Endothelial cell (in vitro differentiated cells): ENCODE results near the gene GMCL1. TPM values are rescaled to one million over a fixed set of nuclear protein-coding genes. Genes with fewer than 3 reads are reported as not detected.

Experiments used
- DNase-seq: peaks from one replicate; pipeline ENCODE4 v3.0.0; 2021; ENCODE audit warnings: low spot score
- H3K27ac Mint-ChIP-seq: one replicate; pipeline ENCODE4 v1.8.0; 2021; ENCODE audit warnings: mixed read lengths, inconsistent platforms; ENCODE audit not compliant: unreplicated experiment
- H3K27me3 Mint-ChIP-seq: one replicate; pipeline ENCODE4 v1.8.0; 2021; ENCODE audit warnings: mild to moderate bottlenecking, moderate library complexity, mixed read lengths, inconsistent platforms; ENCODE audit not compliant: unreplicated experiment
- H3K36me3 Mint-ChIP-seq: one replicate; pipeline ENCODE4 v1.8.0; 2021; ENCODE audit warnings: mild to moderate bottlenecking, low read depth, mixed read lengths, inconsistent platforms; ENCODE audit not compliant: unreplicated experiment
- H3K4me1 Mint-ChIP-seq: one replicate; pipeline ENCODE4 v1.8.0; 2021; ENCODE audit warnings: mild to moderate bottlenecking, mixed read lengths, inconsistent platforms; ENCODE audit not compliant: unreplicated experiment
- H3K4me3 Mint-ChIP-seq: one replicate; pipeline ENCODE4 v1.8.0; 2021; ENCODE audit warnings: mild to moderate bottlenecking, mixed read lengths, inconsistent platforms; ENCODE audit not compliant: unreplicated experiment
- H3K9me3 Mint-ChIP-seq: one replicate; pipeline ENCODE4 v1.8.0; 2021; ENCODE audit warnings: mixed read lengths, inconsistent platforms; ENCODE audit not compliant: unreplicated experiment
- total RNA-seq: library from RNA; stranded (reverse); fragmentation: NEBNext Ultra II Directional; extraction: Animal tissue kit (Norgen Biotek cat#: 25700); gene quantifications from one replicate; pipeline ENCODE4 v1.2.1, GENCODE V29; 2021; ENCODE audit not compliant: unreplicated experiment
- TF ChIP-seq, protein P1 (sequence below): fragments of 200-600 bp; sonication (generic); IDR thresholded peaks from one replicate; pipeline ENCODE4 v1.5.0; 2021; ENCODE audit warnings: antibody characterized with exemption; ENCODE audit not compliant: unreplicated experiment

GMCL1 gene
- total RNA-seq, 1 donor from 2014 or later = 8.6 TPM

GRCh38 chr2:69835666-69836065, 6.2 kb downstream of the GMCL1 start:
- Mint-ChIP-seq H3K27ac (no peak overlapping the region), H3K36me3 (no peaks in the 10 kb centered on the region), H3K27me3 (peaks cover 1% of the 10 kb centered on the region), H3K9me3 (no peaks in the 10 kb centered on the region), H3K4me1 (peaks cover 8% of the 10 kb centered on the region), H3K4me3 (no peak overlapping the region)
- TF ChIP-seq, protein P1, sequence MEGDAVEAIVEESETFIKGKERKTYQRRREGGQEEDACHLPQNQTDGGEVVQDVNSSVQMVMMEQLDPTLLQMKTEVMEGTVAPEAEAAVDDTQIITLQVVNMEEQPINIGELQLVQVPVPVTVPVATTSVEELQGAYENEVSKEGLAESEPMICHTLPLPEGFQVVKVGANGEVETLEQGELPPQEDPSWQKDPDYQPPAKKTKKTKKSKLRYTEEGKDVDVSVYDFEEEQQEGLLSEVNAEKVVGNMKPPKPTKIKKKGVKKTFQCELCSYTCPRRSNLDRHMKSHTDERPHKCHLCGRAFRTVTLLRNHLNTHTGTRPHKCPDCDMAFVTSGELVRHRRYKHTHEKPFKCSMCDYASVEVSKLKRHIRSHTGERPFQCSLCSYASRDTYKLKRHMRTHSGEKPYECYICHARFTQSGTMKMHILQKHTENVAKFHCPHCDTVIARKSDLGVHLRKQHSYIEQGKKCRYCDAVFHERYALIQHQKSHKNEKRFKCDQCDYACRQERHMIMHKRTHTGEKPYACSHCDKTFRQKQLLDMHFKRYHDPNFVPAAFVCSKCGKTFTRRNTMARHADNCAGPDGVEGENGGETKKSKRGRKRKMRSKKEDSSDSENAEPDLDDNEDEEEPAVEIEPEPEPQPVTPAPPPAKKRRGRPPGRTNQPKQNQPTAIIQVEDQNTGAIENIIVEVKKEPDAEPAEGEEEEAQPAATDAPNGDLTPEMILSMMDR = no peak
- no peak for DNase-seq

- peaks cover 7% of the 10 kb centered on the region for H3K4me1 Mint-ChIP-seq
- no peak for DNase-seq
- peaks cover 1% of the 10 kb centered on the region for H3K27me3 Mint-ChIP-seq
- no peaks in the 10 kb centered on the region for H3K9me3 Mint-ChIP-seq
- no peak overlapping the region for H3K27ac Mint-ChIP-seq
- H3K4me3 Mint-ChIP-seq = no peak overlapping the region
- no peaks in the 10 kb centered on the region for H3K36me3 Mint-ChIP-seq
- TF ChIP-seq, protein P1 = no peak
Measured at GRCh38 chr2:69836316-69836715, 6.9 kb downstream of the GMCL1 start.

DNA sequence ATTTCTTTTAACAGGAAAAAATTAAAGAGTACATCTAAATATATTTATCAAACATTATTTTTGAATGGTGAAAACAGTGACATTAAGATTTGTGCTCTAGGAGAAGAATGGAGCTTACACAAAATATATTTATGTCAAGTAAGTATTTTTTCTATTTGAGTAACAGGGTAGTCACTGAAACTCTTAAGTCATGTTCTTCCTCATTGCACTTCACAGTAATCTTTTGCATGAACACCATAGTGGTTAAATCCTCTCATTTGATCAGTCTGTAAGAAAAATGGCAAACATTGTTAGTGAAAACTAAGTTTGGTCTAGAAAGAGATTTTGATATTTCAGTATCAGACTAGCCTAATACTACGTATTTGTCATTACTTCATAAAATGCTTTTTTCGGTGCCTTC, 8.1 kb downstream of the GMCL1 start:
- Mint-ChIP-seq H3K27ac (no peak overlapping the region), H3K4me1 (peaks cover 4% of the 10 kb centered on the region), H3K27me3 (peaks cover 1% of the 10 kb centered on the region), H3K36me3 (no peaks in the 10 kb centered on the region), H3K9me3 (no peaks in the 10 kb centered on the region), H3K4me3 (no peak overlapping the region)
- TF ChIP-seq, protein P1 = no peak
- no peak for DNase-seq

- Mint-ChIP-seq H3K9me3 (no peaks in the 10 kb centered on the region), H3K27me3 (no peaks in the 10 kb centered on the region), H3K4me3 (no peak overlapping the region), H3K4me1 (no peaks in the 10 kb centered on the region), H3K27ac (no peak overlapping the region), H3K36me3 (peaks cover 4% of the 10 kb centered on the region)
- no peak for DNase-seq
- TF ChIP-seq, protein P1 = no peak
Measured at GRCh38 chr2:69843993-69844392, 14.5 kb downstream of the GMCL1 start.

DNA sequence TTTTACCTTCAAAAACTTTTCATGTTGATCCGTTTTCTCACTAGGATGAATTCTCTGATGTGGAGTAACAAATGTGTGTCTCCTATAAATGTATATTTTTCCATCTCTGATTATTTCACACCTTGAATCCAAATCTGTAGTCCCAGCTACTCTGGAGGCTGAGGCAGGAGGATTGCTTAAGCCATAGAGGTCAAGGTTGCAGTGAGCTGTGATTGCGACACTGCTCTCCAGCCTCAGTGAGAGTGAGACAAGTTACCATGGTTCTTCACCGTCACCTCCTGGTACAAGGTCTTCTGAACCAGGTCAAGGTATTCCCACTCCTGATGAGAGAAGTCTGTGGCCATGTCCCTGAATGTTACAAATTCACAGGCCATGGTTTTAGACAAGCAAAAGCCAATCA, 15.1 kb downstream of the GMCL1 start:
- Mint-ChIP-seq H3K9me3 (no peaks in the 10 kb centered on the region), H3K4me3 (no peak overlapping the region), H3K36me3 (peaks cover 4% of the 10 kb centered on the region), H3K4me1 (no peaks in the 10 kb centered on the region), H3K27me3 (no peaks in the 10 kb centered on the region), H3K27ac (no peak overlapping the region)
- no peak for DNase-seq
- TF ChIP-seq, protein P1 = no peak
